IMR-90 (cell line): ENCODE measurements around the gene PHETA1. TPM values are rescaled to one million over a fixed set of nuclear protein-coding genes. Genes with fewer than 3 reads are reported as not detected.

Experiments used
- ATAC-seq: fragments of 200-7000 bp; cut with Tn5 transposase; 2 replicates; pipeline ENCODE4 v1.9.1; 2020; ENCODE audit warnings: low read depth, mild to moderate bottlenecking, moderate library complexity
- BruUV-seq: library from RNA; stranded (reverse); fragments of 400-500 nt; replicated peaks from 2 replicates; lab custom pipeline; 2021; lab: Mats Ljungman, UMichigan
- CTCF ChIA-PET: fragments of 300-600 bp; formaldehyde crosslinking; extraction: SDS; loops from one replicate; lab custom pipeline; 2021; ENCODE audit warnings: antibody characterized with exemption; lab: Yijun Ruan, JAX
- POLR2A ChIA-PET: fragments of 300-600 bp; sonication (Branson Sonifier 250); formaldehyde crosslinking; loops from one replicate; lab custom pipeline; 2022; ENCODE audit warnings: antibody characterized with exemption; ENCODE audit not compliant: unreplicated experiment; lab: Charles Lee
- DNase-seq: peaks from one replicate; pipeline ENCODE4 v3.0.0; 2013
- H2AFZ ChIP-seq: replicated peaks from 2 replicates; pipeline ENCODE3; 2013; ENCODE audit warnings: low read length, mild to moderate bottlenecking; ENCODE audit not compliant: poor library complexity
- H2AK5ac ChIP-seq: 2 replicates; pipeline ENCODE4 v1.6.1; 2013; ENCODE audit warnings: low read depth, low read length, inconsistent platforms
- H2AK9ac ChIP-seq: replicated peaks from 2 replicates; pipeline ENCODE3; 2013; ENCODE audit warnings: mild to moderate bottlenecking, low read depth, low read length, moderate library complexity; ENCODE audit not compliant: poor library complexity
- H2BK120ac ChIP-seq: 2 replicates; pipeline ENCODE4 v1.6.1; 2013; ENCODE audit warnings: low read depth, low read length, inconsistent platforms
- H2BK15ac ChIP-seq: 3 replicates; pipeline ENCODE4 v1.6.1; 2013; ENCODE audit warnings: low read depth, low read length, inconsistent platforms
- H2BK20ac ChIP-seq: 2 replicates; pipeline ENCODE4 v1.6.1; 2013; ENCODE audit warnings: low read depth, mild to moderate bottlenecking, inconsistent platforms, low read length, moderate library complexity
- H2BK5ac ChIP-seq: 2 replicates; pipeline ENCODE4 v1.6.1; 2013; ENCODE audit warnings: mild to moderate bottlenecking, low read depth, low read length, inconsistent platforms; ENCODE audit not compliant: poor library complexity, severe bottlenecking
- H3K14ac ChIP-seq: replicated peaks from 2 replicates; pipeline ENCODE4 v1.6.1; 2013; ENCODE audit warnings: low read depth, low read length, inconsistent platforms
- H3K18ac ChIP-seq: 2 replicates; pipeline ENCODE4 v1.6.1; 2013; ENCODE audit warnings: low read depth, low read length, control low read depth
- H3K23ac ChIP-seq: 2 replicates; pipeline ENCODE4 v1.6.1; 2013; ENCODE audit warnings: low read depth, low read length, inconsistent platforms
- H3K27ac ChIP-seq: 2 replicates; pipeline ENCODE4 v1.5.1; 2013; ENCODE audit warnings: mild to moderate bottlenecking, control low read depth, low read length; ENCODE audit not compliant: insufficient read depth
- H3K27me3 ChIP-seq: 2 replicates; pipeline ENCODE4 v1.6.1; 2013; ENCODE audit warnings: low read length; ENCODE audit not compliant: control insufficient read depth, insufficient read depth
- H3K36me3 ChIP-seq: 2 replicates; pipeline ENCODE4 v1.6.1; 2013; ENCODE audit warnings: low read length, mixed read lengths; ENCODE audit not compliant: control insufficient read depth, insufficient read depth
- H3K4ac ChIP-seq: 2 replicates; pipeline ENCODE4 v1.6.1; 2013; ENCODE audit warnings: low read depth, low read length, inconsistent platforms
- H3K4me1 ChIP-seq: 2 replicates; pipeline ENCODE4 v1.6.1; 2013; ENCODE audit warnings: low read length, mixed read lengths; ENCODE audit not compliant: control insufficient read depth, insufficient read depth
- H3K4me2 ChIP-seq: 2 replicates; pipeline ENCODE4 v1.6.1; 2013; ENCODE audit warnings: low read depth, mild to moderate bottlenecking, control low read depth, low read length, moderate library complexity
- H3K4me3 ChIP-seq: 2 replicates; pipeline ENCODE4 v1.5.1; 2013; ENCODE audit warnings: low read depth, mild to moderate bottlenecking, control low read depth, low read length, moderate library complexity; ENCODE audit not compliant: insufficient read depth
- H3K56ac ChIP-seq: 2 replicates; pipeline ENCODE4 v1.6.1; 2013; ENCODE audit warnings: low read length, inconsistent platforms; ENCODE audit not compliant: insufficient read depth; ENCODE audit errors: extremely low read depth
- H3K79me1 ChIP-seq, 2 experiments: 2 replicates each; pipeline ENCODE4 v1.6.1; 2013; ENCODE audit warnings: low read length in 2 of 2, inconsistent platforms in 1 of 2, low read depth in 1 of 2
- H3K9ac ChIP-seq: 2 replicates; pipeline ENCODE4 v1.6.1; 2013; ENCODE audit warnings: low read depth, low read length, control low read depth
- H3K9me1 ChIP-seq: 2 replicates; pipeline ENCODE4 v1.6.1; 2013; ENCODE audit warnings: low read length, inconsistent platforms; ENCODE audit not compliant: insufficient read depth
- H3K9me3 ChIP-seq: 2 replicates; pipeline ENCODE4 v1.6.1; 2013; ENCODE audit warnings: low read length; ENCODE audit not compliant: control insufficient read depth, insufficient read depth
- H4K20me1 ChIP-seq: 2 replicates; pipeline ENCODE4 v1.6.1; 2013; ENCODE audit warnings: low read length, inconsistent platforms; ENCODE audit not compliant: insufficient read depth
- H4K5ac ChIP-seq: 2 replicates; pipeline ENCODE4 v1.6.1; 2013; ENCODE audit warnings: mild to moderate bottlenecking, low read depth, low read length, control low read depth
- H4K8ac ChIP-seq, 2 experiments: 2 replicates each; pipeline ENCODE4 v1.6.1; 2013; ENCODE audit warnings: low read depth in 2 of 2, low read length in 2 of 2, control low read depth in 1 of 2, inconsistent platforms in 1 of 2
- H4K91ac ChIP-seq: 2 replicates; pipeline ENCODE4 v1.6.1; 2013; ENCODE audit warnings: low read depth, low read length, inconsistent platforms; ENCODE audit not compliant: insufficient read depth
- BHLHE40 ChIP-seq: fragments of 150-350 bp; IDR thresholded peaks from 2 replicates; pipeline ENCODE4 v1.6.1; 2016; ENCODE audit warnings: mild to moderate bottlenecking, low read depth, low read length
- CEBPB ChIP-seq: IDR thresholded peaks from 2 replicates; pipeline ENCODE4 v1.6.1; 2012; ENCODE audit warnings: low read depth, low read length, improper control_type of control experiment
- CTCF ChIP-seq: conservative IDR thresholded peaks from 2 replicates; pipeline ENCODE4 v1.5.1; 2012; ENCODE audit warnings: mild to moderate bottlenecking, low read depth, low read length, improper control_type of control experiment
- ELK1 ChIP-seq: fragments of 150-350 bp; IDR thresholded peaks from 2 replicates; pipeline ENCODE4 v1.6.1; 2016; ENCODE audit warnings: low read depth, mild to moderate bottlenecking, low read length, moderate library complexity, borderline replicate concordance
- FOS ChIP-seq: fragments of 150-350 bp; IDR thresholded peaks from 2 replicates; pipeline ENCODE4 v1.6.1; 2016; ENCODE audit warnings: low read depth, low read length
- MAZ ChIP-seq: IDR thresholded peaks from 2 replicates; pipeline ENCODE4 v1.6.1; 2012; ENCODE audit warnings: low read depth, mild to moderate bottlenecking, low read length, improper control_type of control experiment, moderate library complexity, borderline replicate concordance
- MXI1 ChIP-seq: IDR thresholded peaks from 2 replicates; pipeline ENCODE4 v1.6.1; 2012; ENCODE audit warnings: low read depth, mild to moderate bottlenecking, low read length, moderate library complexity, borderline replicate concordance
- NFE2L2 ChIP-seq: fragments of 150-350 bp; IDR thresholded peaks from 2 replicates; pipeline ENCODE4 v1.6.1; 2016; ENCODE audit warnings: low read depth, mild to moderate bottlenecking, low read length
- POLR2A ChIP-seq: IDR thresholded peaks from 2 replicates; pipeline ENCODE4 v1.6.1; 2012; ENCODE audit warnings: mild to moderate bottlenecking, low read depth, low read length
- RCOR1 ChIP-seq: IDR thresholded peaks from 2 replicates; pipeline ENCODE4 v1.6.1; 2012; ENCODE audit warnings: mild to moderate bottlenecking, low read length, improper control_type of control experiment; ENCODE audit not compliant: insufficient replicate concordance
- RFX5 ChIP-seq: IDR thresholded peaks from 2 replicates; pipeline ENCODE4 v1.8.0; 2012; ENCODE audit warnings: low read depth, mild to moderate bottlenecking, low read length, moderate library complexity
- SMC3 ChIP-seq: fragments of 150-350 bp; IDR thresholded peaks from 2 replicates; pipeline ENCODE4 v1.6.1; 2016; ENCODE audit warnings: low read depth, mild to moderate bottlenecking, antibody characterized with exemption, low read length, moderate library complexity
- USF2 ChIP-seq: fragments of 150-350 bp; IDR thresholded peaks from 2 replicates; pipeline ENCODE4 v1.6.1; 2017; ENCODE audit warnings: mild to moderate bottlenecking, antibody characterized with exemption, low read length, low read depth
- WGBS, 2 experiments: methylation state at CpG; one replicate each; pipeline versions ENCODE4 v1.1.5 to v1.1.7; 2013; ENCODE audit warnings: missing lambda C conversion rate in 2 of 2; ENCODE audit not compliant: insufficient read length in 1 of 2; ENCODE audit errors: extremely low coverage in 2 of 2; 5-methylcytosine and 5-hydroxymethylcytosine counted together
- dilution Hi-C: fragments of 300-500 bp; cut with HindIII; formaldehyde crosslinking; loops from one replicate; pipeline ENCODE4 v1.14.3; 2018; ENCODE audit warnings: low sequenced_read_pairs; ENCODE audit not compliant: unreplicated experiment
- in situ Hi-C: fragments of 300-500 bp; cut with MboI; formaldehyde crosslinking; loops from 3 replicates; pipeline ENCODE4 v1.14.3; 2019; ENCODE audit warnings: low sequenced_read_pairs, inconsistent platforms, mixed read lengths
- intact Hi-C: fragments of 100-400 bp; cut with micrococcal nuclease; formaldehyde crosslinking; loops from 2 replicates; pipeline ENCODE4 v1.10.0; 2022
- polyA plus RNA-seq, 3 experiments: library from polyadenylated mRNA; depleted of rRNA; stranded (reverse); fragments of >200 nt; gene quantifications; 2 replicates each; pipeline ENCODE4 v1.2.3, GENCODE V29; 2012; ENCODE audit warnings: low replicate concordance in 1 of 3
- total RNA-seq: library from RNA; depleted of rRNA; stranded (reverse); fragments of >200 nt; gene quantifications from 2 replicates; pipeline ENCODE4 v1.2.3, GENCODE V29; 2012

PHETA1 gene
- total and polyA plus RNA-seq, 2 of the 4 experiments (the other 2 are of a cell fraction) = 3.2 to 6.6 TPM

GRCh38 chr12:111404362-111405148 is 35.7 kb upstream of the PHETA1 start:
- BruUV-seq = no TSS peak
- H2BK120ac ChIP-seq = peak overlapping the region; percentile 66
- H2AK9ac ChIP-seq = peak overlapping the region; percentile 76
- H4K91ac ChIP-seq = peak overlapping the region; percentile 78
- no peak overlapping the region; the same call in 1 of the 2 replicates for H3K4me2 ChIP-seq
- no peak for ATAC-seq
- peak overlapping the region; percentile 59 to 93 for H4K8ac ChIP-seq
- H3K14ac ChIP-seq = peak overlapping the region; percentile 33; the same call in 1 of the 2 replicates
- H3K56ac ChIP-seq = no peak overlapping the region
- H3K9me1 ChIP-seq = peaks cover 11% of the 10 kb centered on the region; the same call in 1 of the 2 replicates
- no peaks in the 10 kb centered on the region for H3K9me3 ChIP-seq
- peak overlapping the region; percentile 94 for H2AK5ac ChIP-seq
- H3K79me1 ChIP-seq = peaks cover 4 to 34% of the 10 kb centered on the region in 2 experiments; a peak in 3 of 4 replicates
- ChIA-PET POLR2A (no interaction called here), CTCF (interaction anchor here (0.6 kb wide), 1 partner anchor 38 kb away, joined by 3 read pairs; no protein-coding TSS in a partner anchor)
- 0 out of 2 replicates have a peak, but pooled peaks cover 13% of the 10 kb centered on the region for H4K20me1 ChIP-seq
- in situ Hi-C loops (no loop called here), intact Hi-C loops (no loop called here), dilution Hi-C loops (no loop called here)
- H3K9ac ChIP-seq = 0 out of 2 replicates have a peak overlapping the region, but pooled peaks have one; percentile 21
- peaks cover 16% of the 10 kb centered on the region for H3K4me1 ChIP-seq
- no peak overlapping the region; the same call in 1 of the 2 replicates for H3K4me3 ChIP-seq
- H3K23ac ChIP-seq = 0 out of 2 replicates have a peak overlapping the region, but pooled peaks have one; percentile 4
- no peaks in the 10 kb centered on the region for H3K36me3 ChIP-seq
- no peak overlapping the region; the same call in 1 of the 2 replicates for H3K18ac ChIP-seq
- peak overlapping the region; percentile 38 for H3K4ac ChIP-seq
- no peaks in the 10 kb centered on the region for H3K27me3 ChIP-seq
- peak overlapping the region; percentile 39; the same call in 1 of the 2 replicates for H2BK20ac ChIP-seq
- peak overlapping the region; percentile 94 for H2AFZ ChIP-seq
- WGBS, 2 experiments = 83% methylated on average over 5 of the region's 21 CpGs; no CpG with 5 or more reads in 1 of the 2 experiments
- peak overlapping the region; percentile 42; the same call in 2 of the 3 replicates for H2BK15ac ChIP-seq
- no peak for DNase-seq
- no peak overlapping the region; the same call in 1 of the 2 replicates for H4K5ac ChIP-seq
- H3K27ac ChIP-seq = peak overlapping the region; percentile 2; the same call in 1 of the 2 replicates
- H2BK5ac ChIP-seq = no peak overlapping the region
- TF ChIP-seq SMC3 (no peak), NFE2L2 (no peak), RCOR1 (no peak), RFX5 (no peak), MAZ (no peak), MXI1 (no peak), FOS (no peak), USF2 (no peak), CEBPB (no peak), ELK1 (no peak), CTCF (no peak), POLR2A (no peak), BHLHE40 (no peak)
